Inferior parietal cortex (tissue), 1 donor: Measurements from ENCODE around the gene WDPCP.
"Not testable (repeated sequence)": the region's sequence is repeated elsewhere in the genome, so short reads cannot be mapped to it uniquely, and the experiment has no call there.

ENCODE experiments used
- DNase-seq: peaks from one replicate; pipeline ENCODE4 v3.0.0-alpha.2; 2016; ENCODE audit errors: extremely low spot score

The WDPCP gene

DNA sequence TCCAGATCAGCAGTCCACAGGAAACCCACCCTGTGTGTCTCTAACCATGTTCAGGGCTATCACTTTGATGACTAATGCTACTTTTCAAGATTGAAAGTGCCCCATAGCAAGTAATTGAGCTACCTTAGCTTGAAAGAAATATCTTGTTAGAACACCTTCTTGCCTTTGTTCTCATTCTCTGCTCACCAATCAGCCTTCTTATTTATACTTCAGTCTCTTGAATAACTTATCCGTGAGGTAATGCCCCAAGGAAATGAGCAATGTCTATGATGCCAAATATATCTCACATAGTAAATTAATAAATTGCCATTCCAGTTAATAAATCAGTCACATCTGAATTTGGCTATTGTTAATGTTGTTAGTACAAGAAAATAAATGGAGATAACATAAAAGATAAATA lies 141.6 kb downstream of the WDPCP start:
- DNase-seq: no peak

DNA sequence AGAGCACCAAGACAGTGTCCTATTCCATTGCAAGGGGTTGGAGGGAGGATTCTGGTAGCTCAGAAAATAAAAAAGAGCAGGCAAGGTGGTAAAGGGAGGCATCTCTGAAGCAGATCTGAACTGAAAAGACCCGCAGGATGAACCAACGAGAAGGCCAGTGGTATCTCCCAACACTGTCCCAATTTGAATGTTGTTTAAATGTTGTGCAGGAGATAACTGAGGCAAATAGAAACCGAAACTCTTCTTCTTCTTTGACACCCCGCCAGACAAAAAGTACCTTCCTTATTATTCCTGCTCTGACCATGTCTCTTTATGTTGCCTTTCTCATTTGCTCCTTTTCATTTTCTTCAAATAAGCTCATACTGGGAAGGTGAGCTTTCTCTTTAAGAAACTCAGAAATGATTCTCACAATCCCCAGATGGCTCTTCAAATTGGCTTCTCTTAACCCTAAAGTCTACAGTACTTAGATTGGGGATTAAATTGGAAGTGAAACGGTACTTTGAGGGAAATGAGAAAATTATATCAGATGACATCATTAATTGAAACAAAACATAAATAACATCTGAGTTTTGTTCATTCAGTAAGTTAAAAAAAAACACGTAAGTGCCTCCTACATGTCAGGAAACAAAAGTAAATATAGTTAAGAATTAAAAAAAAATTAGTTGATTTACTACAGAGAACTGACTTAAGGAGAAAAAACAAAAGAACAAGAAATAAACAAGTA lies 143.6 kb downstream of the WDPCP start:
- no peak for DNase-seq

DNA sequence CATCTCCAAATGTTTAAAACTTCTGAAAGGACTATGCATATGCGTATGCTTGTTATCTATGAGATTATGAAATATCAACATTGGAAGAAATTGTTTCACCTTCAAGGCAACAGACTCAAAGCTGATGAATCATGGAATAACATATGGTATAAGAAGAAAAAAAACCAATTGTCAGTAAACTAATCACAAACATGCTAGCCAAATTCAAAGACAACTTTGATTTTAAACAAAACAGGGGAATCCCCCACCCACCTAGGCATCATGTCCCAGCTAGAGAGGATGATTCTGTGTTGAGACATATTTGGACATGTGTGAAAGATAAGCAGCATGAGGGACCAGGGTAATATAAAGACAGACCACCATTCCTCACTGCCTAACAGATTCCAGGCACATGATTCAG lies 147.7 kb downstream of the WDPCP start:
- no peak for DNase-seq

DNA sequence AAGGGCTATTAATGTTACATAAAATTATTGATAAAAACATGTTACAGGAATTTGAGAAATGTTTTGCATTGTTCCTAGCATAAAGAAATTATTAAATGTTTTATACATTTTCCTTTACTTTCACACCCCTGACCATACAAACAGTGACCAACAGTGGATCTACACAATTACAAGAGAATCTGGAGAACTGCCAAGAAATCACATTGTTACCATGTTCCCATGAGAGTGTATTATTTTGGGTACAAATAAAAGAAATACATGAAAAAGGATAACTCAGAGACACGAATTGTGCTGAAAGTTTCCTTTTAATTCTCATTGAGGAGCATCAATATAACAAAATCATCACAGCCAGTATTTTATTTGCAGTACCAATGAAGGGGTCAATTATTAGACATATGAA lies 150.1 kb downstream of the WDPCP start:
- no peak for DNase-seq

DNA sequence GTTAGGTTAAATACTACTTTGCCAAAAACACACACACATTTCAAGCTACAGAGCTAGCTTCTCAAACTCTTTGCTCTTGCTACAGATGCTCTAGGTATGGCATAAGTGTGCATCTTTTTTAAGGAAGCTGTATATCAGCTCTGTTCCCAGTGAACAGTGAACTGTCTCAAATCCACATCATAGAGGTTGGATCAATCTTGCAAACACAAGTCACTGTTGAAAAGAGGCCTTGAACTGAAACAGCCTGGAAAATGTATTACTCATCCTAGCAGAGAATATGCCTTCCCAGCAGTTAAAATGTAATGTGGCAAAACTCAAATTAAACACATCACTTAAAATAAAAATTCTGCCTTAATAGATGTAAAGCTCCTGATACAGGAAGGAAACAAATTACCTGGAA lies 151.8 kb downstream of the WDPCP start:
- DNase-seq: no peak

DNA sequence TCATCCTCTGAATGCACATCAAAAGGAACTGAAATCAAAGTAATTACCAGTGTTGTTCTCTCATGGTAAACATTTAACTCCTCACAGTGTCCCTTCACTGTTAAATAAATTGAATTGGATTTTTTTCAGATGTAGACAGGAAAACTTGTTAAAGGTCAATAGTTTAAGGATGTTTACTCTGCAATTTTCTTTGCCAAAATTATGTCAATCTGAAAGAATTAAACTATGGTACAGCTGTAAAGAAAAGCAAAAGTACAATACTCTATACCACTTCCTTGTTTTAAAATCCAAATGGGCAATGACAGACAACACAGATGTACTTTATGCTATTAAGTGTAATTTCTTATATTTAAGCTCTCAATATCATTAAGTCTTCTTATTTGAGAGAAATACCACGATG lies 153.2 kb downstream of the WDPCP start:
- no peak for DNase-seq

DNA sequence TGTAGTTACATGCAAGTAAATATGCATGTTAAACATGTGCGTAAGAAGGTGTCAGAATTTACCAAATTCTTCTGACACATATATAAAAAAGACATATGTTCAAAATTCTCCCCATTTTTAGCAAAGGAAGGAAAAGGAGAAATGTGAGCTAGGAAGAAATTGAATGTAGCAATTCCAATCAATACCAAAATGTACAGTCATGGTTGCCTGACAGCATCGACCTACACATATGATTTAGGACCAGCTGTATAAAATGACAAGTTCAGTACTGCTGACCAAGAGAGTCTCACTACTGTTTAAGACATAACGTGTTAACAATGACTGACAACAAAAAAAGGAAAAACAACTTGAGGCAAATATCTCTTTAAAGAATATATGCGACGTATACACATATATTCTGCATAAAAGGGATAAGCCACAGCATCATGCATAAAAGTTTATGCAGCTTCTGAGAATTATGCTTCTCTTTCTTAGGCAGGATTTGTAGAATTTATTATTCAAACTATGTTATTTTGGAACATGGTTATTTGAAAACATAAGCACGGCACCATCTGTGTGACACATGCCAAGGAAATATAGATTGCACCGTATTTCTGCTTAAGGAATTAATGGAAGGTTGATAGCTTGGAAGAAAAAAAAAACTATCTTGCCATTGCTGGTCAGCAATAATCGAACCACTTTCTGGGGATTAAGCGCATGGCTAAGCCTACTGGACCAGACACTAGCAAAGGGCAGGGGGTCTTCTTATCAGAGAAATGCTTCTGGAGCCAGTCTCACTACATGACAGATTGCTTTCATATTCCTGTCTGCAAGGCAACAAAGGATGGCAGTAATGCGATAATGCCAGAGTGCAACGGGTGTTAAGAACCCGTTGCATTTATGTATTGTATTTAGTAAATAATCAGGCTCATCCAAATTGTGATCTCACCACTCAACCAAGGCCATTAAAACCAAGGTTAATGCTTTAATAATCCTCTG lies 154.0 kb downstream of the WDPCP start:
- DNase-seq: no peak

DNA sequence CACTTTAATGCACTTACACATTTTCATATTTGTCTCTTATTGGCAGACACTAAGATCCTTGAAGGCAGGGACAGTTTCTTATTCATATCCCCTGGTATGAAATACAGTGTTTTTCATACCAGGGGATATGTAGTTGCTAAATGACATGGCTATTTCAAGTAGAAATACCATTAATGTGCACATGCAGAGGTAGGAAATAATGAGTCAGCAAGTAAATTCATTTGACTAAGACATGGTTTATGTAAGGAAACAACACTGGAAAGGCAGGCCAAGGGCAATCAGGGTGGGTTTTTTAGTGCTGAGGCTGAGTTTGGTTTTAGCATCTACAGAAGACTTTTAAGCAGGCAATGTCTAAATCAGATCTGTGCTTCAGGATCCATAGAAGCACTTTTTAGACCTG lies 155.9 kb downstream of the WDPCP start:
- no peak for DNase-seq

DNA sequence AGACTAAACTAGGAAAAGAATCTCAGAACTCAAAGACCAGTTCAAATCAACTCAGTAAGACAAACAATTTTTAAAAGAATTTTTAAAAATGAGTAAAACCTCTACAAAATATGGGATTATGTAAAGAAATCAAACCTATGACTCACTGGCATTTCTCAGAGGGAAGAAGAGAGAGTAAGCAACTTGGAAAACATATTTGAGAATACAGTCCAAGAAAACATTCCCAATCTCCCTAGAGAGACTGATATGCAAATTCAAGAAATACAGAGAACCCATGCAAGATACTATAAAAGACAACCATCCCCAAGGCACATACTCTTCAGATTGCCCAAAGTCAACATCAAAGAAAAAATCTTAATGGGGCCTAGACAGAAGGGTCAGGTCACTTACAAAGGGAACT lies 162.7 kb downstream of the WDPCP start:
- no peak for DNase-seq

DNA sequence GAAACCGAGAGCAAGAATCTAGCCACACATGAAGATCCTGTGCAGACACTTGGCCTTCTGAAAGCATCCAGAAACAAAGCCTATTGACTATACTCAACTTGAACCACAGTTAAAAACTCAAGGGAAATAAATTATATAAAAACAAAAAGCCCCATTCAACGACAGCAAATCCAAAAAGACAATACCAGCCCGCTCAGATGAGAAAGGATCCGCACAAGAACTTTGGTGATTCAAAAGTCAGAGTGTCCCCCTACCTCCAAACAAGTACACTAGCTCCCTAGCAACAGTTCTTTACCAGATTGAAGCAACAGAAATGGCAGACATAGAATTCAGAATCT lies 163.2 kb downstream of the WDPCP start:
- DNase-seq: no peak

DNA sequence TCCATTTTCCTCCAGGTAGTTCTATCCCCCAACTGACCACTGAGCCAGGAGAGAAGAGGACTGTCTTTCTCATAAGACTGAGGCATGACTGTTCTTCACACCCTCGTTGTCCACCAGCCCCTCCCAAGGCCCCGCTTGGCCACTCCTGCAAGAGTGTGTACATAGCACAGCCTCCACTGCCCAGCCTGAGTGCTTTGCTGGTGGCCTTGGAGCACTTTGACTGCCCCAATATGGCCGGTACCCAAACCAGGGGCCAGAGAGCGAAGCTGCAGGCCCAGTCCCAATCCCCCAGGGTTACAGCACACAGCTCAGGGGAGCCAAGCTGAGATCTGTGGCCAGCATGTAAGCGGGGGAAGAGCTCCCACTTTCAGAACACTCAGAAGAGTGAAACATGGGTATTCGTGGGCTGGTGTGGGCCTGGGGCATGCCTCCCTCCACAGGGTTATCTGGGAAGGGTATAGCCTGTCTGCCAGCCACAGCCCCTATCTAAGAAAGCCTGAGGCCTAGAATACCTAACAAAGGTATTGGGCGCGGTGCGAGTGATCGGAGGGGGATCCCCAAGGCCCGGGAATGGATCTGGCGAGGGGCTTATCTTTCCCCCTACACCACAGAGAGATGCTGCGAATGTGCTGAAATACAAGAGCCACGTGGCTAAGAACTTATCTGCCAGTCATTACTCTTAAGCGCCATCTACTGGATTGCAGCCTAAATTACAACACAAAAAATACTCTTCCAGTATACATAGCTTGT lies 163.8 kb downstream of the WDPCP start:
- no peak for DNase-seq

DNA sequence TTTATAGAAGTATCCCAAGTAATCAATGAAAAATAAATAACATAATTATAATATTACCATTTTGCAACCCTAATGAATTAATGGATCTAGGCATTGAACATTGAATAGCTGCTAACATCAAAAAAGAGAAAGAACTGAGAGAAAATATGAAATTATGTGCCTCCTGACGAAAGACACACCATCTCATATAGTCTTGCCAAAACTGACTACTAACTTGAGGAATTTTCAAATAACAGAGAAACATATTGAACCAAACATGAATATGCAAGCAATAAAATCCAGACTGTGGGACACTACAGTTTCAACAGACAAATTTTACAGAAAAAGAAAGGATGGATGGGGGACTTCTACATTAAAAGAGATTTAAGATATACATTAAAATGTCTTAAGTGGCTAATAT lies 165.7 kb downstream of the WDPCP start:
- no peak for DNase-seq

DNA sequence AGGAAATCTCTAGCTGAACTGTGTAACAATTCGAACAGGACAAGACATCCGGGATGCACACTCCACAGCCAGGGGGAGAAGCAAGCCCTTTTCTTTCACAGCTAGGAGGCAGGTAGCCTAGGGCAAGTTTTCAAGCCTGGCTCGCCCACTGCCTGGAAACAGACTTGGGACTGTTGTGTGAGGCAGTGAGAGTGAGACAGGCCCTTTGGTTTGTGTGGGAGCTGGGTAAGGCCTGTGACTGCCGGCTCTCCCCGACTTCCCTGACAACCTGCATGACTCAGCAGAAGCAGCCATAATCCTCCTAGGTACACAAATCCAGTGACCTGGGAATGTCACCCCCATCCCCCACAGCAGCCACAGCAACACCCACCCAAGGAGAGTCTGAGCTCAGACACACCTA lies 179.7 kb downstream of the WDPCP start:
- no peak for DNase-seq

DNA sequence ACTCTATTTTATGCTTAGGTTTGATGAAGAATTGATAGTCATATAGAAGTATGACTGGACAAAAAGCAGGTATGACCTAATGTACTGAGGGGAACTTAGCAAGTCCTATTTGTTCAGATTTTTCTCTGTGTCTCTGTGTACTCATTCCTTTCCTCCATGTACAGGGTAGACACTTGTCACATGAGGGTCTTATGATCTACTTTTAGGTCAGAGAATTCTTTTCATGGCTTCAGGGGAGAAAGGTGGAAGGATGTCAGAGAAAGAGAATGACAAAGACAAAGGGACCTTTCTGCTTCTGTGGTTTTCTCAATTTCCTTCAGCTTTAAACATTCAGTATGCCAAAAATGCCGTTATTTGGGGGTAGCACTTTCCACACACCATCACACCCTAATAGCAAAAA lies 181.6 kb downstream of the WDPCP start:
- DNase-seq: no peak

DNA sequence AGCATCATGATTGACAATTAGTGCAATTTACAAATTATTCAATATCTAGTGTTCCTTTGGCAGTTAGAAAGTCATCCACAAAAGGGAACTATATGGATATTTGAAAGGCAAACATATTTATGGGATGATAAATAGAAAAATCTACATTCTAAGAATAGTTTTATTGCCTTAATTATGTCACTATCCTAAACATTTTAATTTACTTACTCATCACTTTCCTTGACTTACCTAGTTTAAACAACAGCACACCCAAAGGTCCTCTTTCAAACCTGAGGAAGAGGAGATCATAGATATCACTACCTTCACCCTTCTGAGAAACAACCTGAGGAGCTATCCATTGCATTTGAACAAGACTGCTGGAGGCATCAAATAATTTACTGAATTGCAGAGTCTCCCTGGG lies 184.5 kb downstream of the WDPCP start:
- no peak for DNase-seq

DNA sequence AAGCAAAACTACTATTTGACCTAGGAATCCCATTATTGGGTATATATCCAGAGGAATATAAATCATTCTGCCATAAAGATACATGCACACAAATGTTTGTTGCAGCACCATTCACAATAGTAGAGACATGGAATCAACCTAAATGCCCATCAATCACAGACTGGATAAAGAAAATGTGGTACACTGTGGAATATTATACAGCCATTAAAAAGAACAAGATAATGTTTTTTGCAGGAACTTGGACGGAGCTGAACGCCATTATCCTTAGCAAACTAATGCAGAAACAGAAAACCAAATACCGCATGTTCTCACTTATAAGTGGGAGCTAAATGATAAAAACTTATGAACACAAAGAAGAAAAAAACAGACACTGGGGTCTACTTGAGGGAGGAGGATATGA lies 185.4 kb downstream of the WDPCP start:
- DNase-seq: not testable (repeated sequence)

DNA sequence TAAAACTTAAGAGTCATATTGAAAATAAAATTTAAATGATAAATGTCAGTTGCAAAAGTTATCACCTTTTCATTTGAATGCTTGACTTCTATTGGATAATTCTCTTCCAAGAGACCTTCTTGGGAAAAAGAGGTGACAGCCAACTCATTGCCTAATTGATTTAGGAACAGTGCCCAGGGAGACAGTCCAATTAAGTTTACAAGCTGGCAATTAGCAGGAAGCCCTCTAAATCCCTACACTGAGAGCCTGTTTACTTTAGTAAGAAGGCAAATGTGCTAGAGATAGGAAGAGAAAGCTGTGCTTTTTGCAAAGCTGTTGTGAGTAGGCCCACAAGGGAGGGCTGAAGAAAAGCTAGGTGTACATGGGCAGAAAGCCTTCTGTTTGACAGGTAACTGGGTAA lies 189.1 kb downstream of the WDPCP start:
- DNase-seq: no peak

DNA sequence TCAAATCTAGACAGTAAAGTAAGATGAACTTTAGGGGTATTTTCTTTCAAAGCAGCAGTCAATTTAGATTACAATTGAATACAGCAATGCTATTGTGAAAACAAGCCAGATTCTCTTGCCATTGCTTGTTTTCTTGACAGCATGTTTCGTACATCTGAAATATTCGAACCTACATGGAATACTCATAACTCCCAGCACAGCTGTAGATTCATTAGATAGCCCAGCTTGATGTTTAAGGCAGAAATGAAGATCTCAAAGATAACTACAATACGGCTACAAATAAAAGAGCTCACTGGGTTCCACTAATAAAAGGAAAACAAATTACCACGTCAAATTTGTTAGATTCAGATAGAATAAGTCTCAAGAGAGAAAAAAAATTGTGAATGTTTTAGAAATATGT lies 208.8 kb downstream of the WDPCP start:
- no peak for DNase-seq

DNA sequence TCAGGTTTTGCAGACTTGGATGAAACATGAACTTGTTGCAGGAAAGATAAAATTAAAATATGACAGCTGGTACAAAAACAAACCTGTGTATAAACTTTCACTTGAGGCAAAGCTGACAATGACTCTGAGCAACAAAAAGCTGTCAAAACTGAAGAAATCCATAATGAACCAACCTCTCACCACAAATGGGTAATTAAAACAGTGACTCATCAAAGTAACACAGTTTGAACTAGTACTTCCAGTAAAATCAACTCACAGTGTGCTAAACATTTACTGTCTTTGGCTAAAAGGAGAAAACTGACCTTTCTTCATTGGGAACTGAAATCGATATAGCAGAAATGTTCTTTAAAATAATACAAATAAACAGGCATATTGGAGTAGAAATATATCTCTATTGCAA lies 209.7 kb downstream of the WDPCP start:
- DNase-seq: no peak

DNA sequence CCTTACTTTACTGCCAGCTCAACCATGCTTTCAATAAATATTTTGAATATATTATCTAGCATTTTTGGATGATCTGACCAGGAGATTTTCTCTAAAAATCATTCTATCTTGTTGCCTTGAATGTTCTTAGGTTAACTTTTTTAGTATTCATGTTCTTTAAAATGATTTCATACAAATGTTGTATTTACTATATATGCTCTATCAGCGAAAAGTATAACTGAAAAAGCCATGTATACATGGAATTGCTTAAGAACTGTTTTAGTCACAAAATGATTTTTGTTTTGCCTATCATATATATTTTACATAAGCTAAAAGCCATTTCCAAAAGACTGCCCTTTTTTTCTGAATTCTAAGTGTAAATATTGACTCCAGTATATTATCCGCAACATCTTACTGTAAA lies 213.9 kb downstream of the WDPCP start:
- no peak for DNase-seq

DNA sequence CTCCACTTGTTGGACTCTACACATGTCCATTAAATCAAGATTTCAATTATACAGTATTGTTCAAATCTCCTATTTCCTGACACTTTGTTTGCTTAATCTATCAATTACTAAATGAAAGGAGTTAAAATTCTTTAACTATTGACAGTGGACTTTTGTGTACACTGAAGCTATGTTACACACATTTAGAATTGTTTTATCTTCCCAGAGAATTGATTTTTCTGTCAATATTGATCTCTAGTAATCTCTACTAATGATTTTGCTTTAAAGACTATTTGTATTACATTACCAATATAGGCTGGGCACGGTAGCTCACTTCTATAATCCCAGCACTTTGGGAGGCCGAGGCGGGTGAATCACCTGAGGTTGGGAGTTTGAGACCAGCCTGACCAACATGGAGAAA lies 215.7 kb downstream of the WDPCP start:
- no peak for DNase-seq

DNA sequence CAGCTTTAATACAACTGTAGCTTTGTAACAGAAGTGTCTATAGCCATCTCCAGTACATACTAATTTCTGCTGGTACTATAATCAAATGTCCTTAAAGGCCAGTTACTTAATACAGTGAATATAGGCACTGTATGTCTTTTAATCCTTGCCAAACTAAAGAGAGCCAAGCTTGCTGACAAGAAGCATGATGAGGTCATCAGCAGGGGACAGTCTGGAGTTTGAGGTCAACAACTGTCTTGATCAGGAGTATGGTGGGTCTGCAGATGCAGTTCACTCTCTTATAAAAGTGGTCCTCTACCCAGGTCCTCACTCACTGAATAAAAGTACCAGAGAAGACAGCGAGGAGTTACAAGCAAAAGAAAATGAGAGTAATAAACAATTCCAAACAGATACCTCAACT lies 219.1 kb downstream of the WDPCP start:
- no peak for DNase-seq

DNA sequence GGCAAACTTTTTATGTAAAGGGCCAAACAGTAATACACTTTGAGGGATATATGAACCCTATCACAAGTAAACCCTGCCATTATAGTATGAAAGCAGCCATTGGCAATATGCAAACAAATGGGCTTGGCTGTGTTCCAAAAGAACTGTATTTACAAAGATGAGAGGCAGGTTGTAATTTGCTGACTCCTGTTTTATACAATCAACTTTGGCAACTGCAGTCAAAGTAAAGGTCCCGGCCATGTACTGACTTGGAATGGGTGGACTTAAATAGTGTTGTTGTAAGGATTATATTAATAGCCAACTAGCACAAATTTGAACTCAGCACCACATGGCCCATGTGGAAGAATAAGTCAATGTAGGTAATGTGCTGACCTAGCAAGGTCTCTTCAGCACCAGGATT lies 223.4 kb downstream of the WDPCP start:
- DNase-seq: no peak
